ENCODE measurements around the gene RERG.

The RERG gene

GRCh38 chr12:15183821-15184220 lies 37.4 kb downstream of the RERG start:
- no peak for DNase-seq

GRCh38 chr12:15181017-15181683 lies 40.1 kb downstream of the RERG start:
- DNase-seq, result no peak

DNA sequence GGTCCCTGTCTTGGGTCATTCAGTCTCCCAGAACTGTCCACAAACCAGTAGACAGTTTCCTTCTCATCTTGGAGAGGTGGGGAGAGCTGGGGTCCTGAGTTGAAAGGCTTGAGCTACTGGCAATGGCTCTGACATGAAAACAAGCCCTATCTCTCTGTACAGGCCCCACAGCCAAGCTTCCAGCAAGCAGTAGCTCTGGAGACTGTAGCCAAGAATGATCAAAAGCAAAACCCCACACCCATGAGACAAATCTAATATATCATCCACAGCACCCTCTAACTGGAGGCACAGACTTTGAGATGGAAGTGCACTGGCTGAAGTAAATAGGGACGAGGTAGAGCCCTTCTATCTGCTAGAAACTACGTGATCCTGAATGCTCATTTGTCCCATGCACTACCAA lies 40.9 kb downstream of the RERG start:
- DNase-seq, result no peak

DNA sequence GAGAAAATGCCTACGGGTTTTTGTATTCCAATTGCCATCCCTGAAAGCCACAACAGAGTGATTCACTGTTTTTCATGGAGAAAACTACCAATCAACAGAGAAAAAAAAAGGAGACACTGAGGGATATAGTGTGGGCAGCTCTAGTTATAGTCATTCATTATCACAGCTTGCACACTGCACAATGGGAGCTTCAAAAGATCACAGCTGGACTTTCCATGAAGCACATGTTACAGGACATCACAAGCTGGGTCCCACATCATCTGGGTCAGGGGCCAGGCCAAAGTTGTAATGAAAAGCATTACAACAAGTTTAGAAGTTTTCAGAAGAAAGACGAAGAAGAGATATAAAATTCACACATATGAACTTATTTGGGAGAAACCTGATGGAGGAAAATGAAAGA lies 41.5 kb downstream of the RERG start:
- no peak for DNase-seq

DNA sequence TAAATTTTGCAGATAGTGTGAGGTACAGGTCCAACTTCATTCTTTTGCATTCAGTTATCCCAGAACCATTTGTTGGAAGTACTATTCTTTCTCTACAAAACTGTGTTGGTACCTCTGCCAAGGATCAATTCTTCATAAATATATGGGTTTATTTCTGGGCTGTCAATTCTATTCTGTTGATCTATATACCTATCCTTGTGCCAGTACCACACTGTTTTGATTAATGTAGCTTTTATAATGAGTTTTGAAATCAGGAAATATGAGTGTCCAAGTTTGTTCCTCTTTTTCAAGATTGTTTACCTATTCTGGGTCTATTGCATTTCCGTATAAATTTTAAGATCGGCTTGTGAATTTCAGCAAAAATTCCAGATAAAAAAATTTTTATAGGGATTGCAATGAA lies 48.1 kb downstream of the RERG start:
- DNase-seq, result no peak

DNA sequence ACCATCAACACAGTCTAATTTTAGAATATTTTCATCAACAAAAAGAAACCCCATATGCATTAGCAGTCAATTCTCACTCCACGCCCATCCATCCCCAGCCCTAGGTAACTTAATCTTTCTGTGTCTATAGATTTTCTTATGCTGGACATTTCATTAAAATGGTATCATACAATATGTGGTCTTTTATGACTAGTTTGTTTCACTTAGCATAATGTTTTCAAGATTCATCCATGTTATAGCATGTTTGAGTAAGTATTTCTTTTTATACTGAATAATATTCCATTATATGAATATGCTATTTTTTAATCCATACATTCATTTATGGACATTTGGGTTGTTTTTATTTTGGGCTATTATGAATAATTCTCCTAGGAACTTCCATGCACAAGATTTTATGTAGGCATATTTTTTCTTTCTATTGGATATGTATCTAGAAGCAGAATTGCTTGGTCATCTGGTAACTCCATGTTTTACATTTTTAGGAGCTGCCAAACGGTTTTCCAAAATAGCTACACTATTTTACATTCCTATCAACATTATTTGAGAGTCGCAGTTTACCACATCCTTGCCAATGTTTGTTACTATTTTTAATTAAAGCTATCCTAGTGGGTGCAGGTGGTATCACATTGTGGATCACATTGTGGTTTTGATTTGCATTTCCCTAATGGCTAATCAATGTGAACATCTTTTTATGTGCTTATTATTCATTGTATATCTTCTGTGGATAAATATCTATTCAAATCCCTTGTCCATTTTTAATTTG lies 49.0 kb downstream of the RERG start:
- DNase-seq, result no peak

GRCh38 chr12:15171012-15171655 lies 50.1 kb downstream of the RERG start:
- DNase-seq, result no peak

GRCh38 chr12:15168026-15168678 lies 53.1 kb downstream of the RERG start:
- DNase-seq, result no peak

DNA sequence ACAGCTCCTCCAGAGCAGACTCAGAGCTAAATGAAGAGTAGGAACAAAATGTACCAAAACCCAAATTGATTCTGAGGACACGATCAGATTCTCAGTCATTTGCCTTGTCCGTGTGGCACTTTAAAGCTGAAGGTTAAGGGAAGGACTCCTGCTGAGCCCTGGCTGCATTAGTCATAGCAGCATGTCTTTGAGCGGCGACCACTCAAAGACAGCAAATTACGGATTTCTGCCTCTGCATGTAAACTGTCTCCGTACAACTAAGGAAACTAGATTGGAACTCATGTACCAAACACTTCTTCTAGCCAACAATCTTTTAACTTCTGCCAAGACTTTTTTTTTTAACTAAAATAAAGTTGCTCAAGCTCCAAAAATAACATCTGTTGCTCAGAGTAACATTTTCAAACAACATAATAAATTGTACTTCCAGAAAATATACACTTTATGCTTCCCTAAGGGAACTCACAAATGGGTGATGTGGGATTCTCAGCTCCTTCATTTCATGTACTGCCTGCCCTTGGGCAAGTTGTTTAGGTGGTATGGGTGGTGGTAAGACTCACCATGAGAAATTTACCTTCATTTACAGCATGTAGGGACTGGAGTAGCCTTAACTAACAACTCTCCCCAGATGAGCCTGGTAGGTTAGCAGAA lies 56.1 kb downstream of the RERG start:
- DNase-seq, result no peak

- DNase-seq, result no peak
These were observed 57.9 kb downstream of the RERG start for GRCh38 chr12:15163030-15163976.

DNA sequence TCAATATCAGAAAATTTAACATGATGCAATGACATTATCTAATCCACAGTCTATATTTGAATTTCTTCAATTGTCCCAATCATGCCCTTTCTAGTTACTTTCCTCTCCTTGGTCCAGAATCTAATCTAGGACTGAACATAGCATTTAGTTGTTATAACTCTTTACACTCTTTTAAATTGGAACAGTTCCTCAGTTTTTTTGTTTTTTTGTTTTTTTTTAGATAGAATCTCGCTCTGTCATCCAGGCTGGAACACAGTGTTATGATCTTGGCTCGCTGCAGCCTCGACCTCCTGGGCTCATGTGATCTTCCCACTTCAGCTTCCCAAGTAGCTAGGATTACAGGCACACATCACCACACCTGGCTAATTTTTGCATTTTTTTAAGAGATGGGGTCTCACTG lies 63.1 kb downstream of the RERG start:
- DNase-seq, result no peak

DNA sequence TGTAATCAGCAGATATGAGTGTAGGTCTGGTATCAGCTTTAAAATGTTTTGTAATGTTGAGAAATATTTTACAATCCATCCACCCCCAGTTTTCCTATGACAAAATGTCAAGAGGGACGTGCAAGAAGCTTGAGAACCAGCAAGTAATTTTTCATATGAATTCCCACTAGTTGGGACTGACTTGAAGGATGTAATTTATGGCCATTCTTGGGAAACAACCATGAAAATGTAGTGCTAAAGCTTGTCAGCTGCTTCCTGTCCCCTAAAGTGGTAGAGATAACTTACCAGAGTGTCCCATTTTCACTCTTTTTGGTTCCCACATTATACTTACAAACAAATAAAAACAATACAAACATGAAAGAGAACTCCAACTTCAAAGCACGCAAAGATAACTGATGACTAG lies 63.9 kb downstream of the RERG start:
- no peak for DNase-seq

DNA sequence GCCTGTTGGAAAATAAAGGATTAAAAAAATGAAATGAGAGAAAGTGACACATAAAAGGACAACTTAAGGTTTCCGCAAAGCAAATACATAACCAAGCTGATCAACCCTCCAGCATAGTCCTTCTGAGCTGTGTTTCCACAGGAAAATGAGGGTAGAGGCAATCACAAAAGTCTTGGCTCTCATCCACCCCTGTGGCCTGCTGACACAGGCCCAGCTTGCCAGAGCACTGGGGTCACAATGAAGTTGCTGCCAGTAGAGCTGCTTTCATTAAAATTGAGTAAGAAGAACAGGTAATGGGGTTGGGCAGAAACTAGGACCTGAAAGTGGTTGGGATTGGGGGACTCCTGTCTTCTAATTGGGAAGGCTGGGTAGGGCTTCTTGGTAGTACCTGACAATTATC lies 65.9 kb downstream of the RERG start:
- DNase-seq, result no peak

DNA sequence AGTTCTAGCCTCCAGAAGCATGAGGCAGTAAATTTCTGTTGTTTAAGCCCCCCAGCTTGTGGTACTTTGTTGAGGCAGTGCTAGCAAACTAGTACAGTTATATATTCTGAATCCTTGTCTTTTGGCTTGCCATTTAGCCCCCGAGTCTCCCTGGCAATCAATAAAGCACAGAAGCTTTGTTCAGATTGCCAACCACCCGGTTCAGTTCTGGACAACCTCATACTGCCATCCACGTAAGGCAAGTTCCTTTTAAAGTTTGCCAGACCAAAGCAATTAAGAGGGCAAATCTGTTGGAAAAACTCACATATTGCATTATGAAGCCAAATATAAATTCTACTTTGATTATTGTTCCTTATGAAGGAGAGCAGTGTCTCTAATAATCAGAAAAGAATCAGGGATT lies 67.1 kb downstream of the RERG start:
- DNase-seq, result no peak

DNA sequence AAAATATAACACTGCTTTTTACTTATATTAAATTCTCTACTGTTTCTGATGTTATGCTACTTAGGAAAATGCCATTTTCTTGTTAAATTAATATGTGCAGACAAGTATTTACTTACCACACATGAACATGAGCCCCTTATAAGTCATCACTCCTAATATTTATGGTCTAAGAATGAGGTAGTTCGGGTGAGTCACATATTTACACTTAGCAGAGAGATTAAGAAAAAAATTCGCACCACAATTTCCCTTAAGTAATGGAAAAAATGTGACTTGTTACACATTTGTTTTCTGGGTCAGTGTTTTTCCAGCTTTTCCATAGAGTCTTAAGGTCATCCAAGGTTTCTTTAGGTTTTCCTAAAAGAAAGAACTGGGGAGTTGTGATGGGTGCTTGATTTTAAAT lies 68.3 kb downstream of the RERG start:
- no peak for DNase-seq

- DNase-seq, result no peak
These were observed 68.8 kb downstream of the RERG start for GRCh38 chr12:15152456-15152855.

DNA sequence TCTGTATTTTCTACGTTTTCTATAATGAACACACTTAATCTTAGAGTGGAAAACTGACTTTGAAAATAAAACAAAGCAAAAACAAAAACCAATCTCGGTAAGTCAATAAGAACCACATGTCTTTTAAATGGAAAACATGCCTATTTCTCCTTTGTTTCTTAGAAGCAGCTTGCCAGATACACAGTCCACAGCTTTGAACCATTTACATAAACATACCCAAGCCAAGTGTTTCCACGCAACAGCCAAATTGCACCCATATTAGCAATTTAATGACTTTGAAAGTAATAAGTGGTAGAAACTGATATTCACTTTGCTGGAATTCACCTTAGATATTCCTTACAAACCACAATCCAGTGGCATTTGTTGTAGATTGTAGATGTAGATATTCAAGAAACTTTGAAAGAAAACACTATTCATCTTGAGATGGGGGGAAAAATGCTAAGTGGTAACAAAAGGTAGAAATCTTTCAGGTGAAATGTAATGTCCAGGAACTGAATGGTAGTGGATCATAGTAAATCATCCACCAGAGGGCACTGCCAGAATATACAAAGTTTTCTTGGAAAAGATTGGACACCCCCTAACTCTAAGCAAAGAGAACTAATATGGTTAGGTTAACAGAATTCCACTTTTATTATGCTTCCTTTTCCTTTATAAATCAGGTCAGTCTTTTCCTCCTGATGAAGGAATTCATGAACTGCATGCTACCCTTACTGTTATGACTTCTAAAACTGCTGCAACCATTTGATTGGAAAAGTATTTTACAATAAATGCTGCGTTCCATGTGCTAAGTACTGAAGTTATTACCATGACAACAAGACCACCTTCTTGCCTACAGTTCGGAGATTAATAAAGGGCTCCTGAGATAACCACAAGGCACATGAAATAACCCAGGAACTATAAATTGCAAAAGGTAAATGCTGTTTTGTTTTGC lies 69.8 kb downstream of the RERG start:
- no peak for DNase-seq

- no peak for DNase-seq
These were observed 74.6 kb downstream of the RERG start for GRCh38 chr12:15146585-15146984.

DNA sequence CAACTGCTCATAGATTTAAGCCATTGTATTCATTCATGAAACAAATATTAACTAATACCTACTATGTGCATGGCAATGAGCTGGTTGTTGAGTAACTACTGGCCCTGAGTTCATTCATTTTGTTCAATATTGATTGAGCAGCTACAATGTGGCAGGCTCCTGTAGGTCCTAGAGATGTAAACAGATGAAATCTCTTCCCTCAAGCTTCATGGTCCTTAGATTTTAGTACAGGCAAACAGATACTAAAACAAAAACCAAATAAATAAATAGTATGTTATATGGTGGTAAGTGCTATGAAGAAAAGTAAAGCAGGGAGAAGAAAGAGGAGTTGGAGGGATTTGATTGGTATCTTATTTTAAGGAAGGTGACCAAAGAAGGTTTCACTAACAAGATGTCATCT lies 77.8 kb downstream of the RERG start:
- no peak for DNase-seq

DNA sequence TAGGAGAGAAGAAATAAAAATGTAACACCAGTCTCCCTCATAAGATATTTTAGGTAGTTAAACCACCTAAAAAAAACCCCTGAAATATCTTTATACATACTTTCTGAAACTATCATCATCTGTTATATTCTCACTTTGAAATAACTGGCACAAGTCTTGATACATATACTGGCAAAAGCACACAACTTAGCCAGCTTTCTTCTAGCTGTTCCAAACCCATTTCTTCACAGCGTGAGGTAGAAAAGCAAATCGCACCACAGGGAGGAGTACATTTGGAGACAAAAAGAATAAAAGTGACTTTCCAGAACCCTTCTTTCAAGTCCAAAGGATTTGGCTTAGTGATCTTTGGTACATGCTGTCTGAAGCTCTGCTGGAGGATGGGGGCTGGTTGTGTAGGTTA lies 78.5 kb downstream of the RERG start:
- no peak for DNase-seq

GRCh38 chr12:15131431-15131830 lies 89.8 kb downstream of the RERG start:
- DNase-seq, result no peak

Data from activated naive CD4-positive, alpha-beta T cell treated with Interleukin-2 at 50 U/mL for 16 hours (primary cell).